Measurements from ENCODE around the gene LRRC36.

GRCh38 chr16:67341250-67341649 is 14.6 kb downstream of the LRRC36 start:
- TF ChIP-seq, protein P1, sequence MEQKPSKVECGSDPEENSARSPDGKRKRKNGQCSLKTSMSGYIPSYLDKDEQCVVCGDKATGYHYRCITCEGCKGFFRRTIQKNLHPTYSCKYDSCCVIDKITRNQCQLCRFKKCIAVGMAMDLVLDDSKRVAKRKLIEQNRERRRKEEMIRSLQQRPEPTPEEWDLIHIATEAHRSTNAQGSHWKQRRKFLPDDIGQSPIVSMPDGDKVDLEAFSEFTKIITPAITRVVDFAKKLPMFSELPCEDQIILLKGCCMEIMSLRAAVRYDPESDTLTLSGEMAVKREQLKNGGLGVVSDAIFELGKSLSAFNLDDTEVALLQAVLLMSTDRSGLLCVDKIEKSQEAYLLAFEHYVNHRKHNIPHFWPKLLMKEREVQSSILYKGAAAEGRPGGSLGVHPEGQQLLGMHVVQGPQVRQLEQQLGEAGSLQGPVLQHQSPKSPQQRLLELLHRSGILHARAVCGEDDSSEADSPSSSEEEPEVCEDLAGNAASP (IDR thresholded peaks at IDR 0.05) = no peak
- no peak for TF ChIP-seq FOSL1 (tag; conservative IDR thresholded peaks at IDR 0.05)
- TF ChIP-seq ZBTB2 (IDR thresholded peaks at IDR 0.05) = no peak

Data from K562 (cell line).